Right ventricle myocardium inferior (tissue), 1 donor: ENCODE results near the gene SCYL1. TPM values are rescaled to one million over a fixed set of nuclear protein-coding genes. Genes with fewer than 3 reads are reported as not detected.

ENCODE experiments used
- ATAC-seq: fragments of 200-7000 bp; cut with Tn5 transposase; one replicate; pipeline ENCODE4 v1.9.1; 2020; ENCODE audit warnings: mild to moderate bottlenecking, moderate library complexity
- DNase-seq: peaks from one replicate; pipeline ENCODE4 v3.0.0; 2021; ENCODE audit errors: missing footprints
- intact Hi-C: fragments of 100-400 bp; cut with DNase I; formaldehyde crosslinking; loops from one replicate; pipeline ENCODE4 v1.11.0; 2022
- long read RNA-seq: library from polyadenylated mRNA; unstranded; transcript quantifications from one replicate; pipeline ENCODE4 v2.0.0, GENCODE V29; 2021
- total RNA-seq: library from RNA; stranded (reverse); fragmentation: NEBNext Ultra II Directional; extraction: Animal tissue kit (Norgen Biotek cat#: 25700); gene quantifications from one replicate; pipeline ENCODE4 v1.2.1, GENCODE V29; 2021
- donor health status: DM: no; HTN: yes; CAD: no; lungs with severe emphysema.

SCYL1 gene
- total RNA-seq, result 55.6 TPM
- long read RNA-seq, transcript SCYL1-203 (18 exons, 2,583 nt), result minor isoform, 16 of 72 reads
- long read RNA-seq, transcript SCYL1-201 (18 exons, 2,642 nt), result major isoform, 28 of 72 reads
- long read RNA-seq, partial matches to known transcripts, result 11 of 72 reads
- long read RNA-seq, other reads (novel, unspliced or antisense), result 16 of 72 reads

DNA sequence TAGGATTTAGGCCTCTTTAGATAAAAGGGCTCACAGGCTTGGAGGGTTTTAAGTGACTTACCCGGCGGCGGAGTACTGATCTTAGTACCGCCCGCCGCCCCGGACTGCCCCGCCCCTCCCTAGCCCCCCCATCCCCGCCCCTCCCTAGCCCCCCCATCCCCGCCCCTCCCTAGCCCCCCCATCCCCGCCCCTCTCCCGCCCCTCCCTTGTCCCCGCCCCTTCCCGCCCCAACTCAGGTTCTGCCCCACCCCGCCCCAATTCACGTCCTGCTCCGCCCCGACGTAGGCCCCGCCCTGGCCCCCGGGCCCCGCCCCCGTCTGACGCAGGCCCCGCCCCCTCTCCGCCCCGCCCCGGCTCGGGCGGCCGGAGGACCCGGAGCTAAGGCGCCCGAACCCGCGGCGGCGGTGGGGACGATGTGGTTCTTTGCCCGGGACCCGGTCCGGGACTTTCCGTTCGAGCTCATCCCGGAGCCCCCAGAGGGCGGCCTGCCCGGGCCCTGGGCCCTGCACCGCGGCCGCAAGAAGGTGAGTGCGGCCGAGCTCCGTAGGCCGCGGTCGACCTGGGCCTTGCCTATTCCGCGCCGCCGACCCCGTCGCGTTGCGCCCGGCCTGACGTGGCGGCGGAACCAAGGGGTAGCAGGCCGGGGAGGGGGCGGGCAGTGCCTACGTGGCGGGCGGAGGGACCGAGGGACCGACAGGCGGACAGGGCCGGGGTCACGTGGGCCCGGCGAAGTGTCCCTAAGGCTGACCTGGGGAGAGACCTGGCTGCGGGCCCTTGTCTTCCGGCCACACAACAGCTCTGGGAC lies at the start of gene SCYL1:
SCYL1 (plus strand) TSS at position 343 of the 805 bp plus-strand sequence; CDS start at position 414, 71 bp downstream.
- DNase-seq (peak; percentile 91), ATAC-seq (peak; percentile 93)
- intact Hi-C loops, result no loop called here

DNA sequence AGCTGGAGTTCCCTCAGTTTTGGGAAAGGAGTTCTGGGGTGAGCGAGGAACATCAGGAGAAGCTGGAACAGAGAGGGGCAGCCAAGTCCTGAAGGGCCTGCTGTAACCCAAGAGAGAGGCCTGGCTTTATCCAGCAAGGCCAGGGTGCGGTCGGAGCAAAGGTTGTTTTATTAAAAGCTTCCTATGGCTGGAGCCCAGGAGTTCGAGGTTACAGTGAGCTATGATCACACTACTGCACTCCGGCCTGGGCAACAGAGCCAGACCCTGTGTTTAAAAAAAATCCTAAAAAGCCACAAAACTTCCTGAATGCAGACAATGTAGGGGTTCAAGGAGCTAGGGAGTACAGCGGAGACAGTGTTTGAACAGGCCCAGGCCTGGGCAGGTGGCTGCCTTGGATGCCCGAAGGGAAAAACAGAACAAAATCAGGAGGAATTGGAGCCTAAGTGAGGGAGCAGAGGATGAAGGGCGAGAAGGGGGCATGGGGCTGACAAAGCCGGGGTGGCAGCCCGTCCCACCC lies 48.2 kb upstream of the SCYL1 start:
- intact Hi-C loops, result loop anchor here (1.0 kb wide), 1 partner anchor 21 kb away; no protein-coding TSS in a partner anchor
- DNase-seq, result no peak
- ATAC-seq, result no peak

DNA sequence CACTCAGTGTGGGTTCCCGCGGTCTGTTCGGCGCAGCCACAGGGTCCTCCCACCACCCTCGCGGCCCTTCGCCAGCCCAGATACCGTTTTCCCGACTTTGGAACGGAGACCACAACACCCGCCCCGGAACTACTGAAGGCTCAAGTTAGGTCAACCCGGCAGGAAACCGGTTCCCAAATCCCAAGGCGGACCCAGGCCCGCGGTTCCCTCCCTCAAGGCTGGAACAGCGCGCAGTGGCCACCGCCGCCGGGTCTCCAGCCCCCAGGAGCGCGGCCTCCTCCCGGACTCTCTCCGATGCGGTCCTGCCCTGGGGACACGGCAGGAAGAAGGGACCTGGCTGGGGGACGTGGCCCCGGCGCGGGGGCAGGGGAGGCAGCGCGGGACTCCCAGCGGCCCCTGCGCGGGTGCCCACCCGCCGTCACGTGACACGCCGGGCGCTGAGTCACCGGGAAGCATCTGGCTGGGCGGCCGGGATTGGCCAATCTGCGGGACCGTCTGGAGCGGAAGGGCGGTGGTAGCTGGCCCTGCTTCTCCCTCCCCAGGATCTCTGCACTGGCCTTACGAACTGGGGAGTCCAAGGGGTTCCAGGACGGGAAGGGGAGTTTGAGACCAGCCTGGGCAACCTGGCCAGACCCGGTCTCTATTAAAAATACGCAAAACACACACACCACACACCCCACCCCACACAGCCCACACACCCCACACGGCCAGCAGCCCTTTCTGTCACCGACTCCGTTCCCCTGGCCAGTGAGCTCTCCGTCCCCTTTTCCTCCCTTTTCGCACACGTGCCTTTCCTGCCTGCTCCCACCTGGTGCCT lies 47.5 kb upstream of the SCYL1 start:
- peak; percentile 88 for ATAC-seq
- intact Hi-C loops, result loop anchor here (1.0 kb wide), 1 partner anchor 20 kb away; no protein-coding TSS in a partner anchor
- DNase-seq, result peak; percentile 99

DNA sequence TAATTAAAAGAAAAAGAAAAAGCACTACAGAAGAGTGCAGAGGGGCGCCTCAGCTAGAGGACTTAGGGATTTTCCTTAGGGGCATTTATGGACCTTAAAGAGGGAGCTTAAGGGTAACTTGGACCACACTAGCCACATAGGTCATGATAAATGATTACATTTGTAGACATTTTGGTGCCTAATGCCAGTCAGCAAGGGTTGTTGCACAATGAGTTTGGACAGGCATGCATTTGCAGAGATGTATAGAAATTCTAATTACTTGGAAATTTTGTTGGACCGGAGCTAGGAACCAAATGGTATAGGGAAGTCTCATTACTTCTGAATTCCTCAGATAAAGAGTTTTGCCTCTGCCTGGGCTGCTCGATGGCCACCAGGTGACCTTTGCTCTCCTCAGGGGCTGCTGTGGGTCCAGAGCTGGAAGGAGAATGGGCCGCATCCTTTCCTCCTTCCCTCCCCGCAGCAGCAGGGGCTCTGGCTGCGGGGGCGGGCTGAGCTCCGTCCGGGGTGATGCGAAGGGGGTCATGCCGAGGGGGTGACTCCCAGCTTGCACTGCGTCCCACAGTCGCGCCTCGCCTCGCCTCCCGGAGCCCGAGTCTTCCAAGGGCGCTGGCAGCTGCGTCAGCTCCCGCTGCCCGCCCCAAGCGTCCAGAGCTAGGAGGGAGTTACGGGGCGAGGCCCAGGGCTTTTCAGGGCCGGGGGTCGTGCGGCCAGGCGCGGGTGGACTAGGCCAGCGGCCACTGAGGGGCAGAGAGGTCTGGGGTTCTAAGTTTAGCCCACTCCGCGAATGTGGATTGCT lies 46.3 kb upstream of the SCYL1 start:
- peak; percentile 83 for DNase-seq
- ATAC-seq, result peak; percentile 26

DNA sequence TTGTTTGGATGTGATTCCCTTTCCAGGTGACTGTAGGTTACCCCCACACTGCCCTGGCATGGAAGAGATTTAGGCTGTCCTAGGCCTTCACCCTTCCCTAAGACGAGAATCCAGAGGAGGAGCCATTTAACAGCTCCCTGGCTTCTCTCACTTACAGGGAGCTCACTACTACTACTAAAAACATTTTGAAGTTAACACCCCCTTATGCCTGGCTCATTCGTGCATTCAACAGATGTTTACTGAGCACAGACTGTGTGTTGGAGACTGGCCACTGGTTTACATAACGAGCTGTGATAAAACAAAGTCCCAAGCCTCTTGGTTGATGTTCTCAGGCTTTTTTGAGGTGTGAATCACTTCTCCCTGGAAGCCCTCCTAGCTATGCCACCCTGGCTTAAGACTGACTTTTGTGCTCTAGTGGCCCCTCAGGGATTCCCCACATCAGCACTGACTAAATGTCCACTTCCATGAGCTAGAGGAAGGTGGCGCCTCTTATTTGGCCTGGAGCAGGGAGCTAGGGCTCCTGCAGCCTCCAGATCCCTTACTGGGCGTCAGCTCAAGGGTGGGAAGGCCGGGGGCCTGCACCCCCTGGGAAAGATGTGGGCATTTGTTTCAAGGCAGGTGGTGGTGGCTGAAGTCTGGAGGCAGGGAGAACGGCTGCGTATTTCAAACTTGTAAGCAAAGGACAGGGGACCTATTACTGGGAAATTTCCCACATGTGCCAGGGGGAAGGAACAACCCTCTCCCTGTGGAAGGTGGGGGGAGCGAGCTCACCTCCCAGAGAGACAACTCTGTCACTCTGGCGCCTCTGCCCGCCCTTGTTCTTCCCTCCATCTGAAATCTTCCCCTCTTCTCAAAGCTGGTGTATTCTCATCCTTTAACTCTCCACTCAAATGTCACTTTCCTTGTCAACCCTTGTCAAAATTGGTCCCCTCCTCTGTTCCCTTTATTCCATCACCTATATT lies 45.4 kb upstream of the SCYL1 start:
- ATAC-seq (peak; percentile 66), DNase-seq (no peak)
- intact Hi-C loops, result no loop called here

More for the DNA sequence above, 46.3 kb upstream of the SCYL1 start:
- intact Hi-C loops, result no loop called here

DNA sequence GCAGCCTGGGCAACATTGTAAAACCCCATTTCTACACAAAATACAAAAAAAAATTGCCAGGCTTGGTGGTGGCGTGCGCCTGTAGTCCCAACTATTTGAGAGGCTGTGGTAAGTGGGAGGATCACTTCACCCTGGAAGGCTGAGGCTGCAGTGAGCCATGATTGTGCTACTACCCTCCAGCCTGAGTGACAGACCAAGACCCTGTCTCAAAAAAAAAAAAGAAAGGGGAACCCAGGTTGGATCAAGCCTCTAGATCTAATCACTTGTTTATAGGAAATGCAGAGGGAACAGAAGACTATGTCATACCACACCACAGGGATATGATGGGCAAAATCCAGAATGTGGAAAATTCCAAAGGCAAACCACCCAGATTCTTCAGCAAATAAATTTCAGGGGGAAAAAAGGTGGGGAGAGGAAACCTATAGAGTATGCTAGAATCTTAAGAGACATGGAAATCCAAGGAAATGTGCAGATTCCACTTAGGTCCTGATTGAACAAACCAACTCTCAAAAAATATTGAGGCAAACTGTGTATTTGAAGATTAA lies 42.5 kb upstream of the SCYL1 start:
- DNase-seq (no peak), ATAC-seq (no peak)
- intact Hi-C loops, result no loop called here

DNA sequence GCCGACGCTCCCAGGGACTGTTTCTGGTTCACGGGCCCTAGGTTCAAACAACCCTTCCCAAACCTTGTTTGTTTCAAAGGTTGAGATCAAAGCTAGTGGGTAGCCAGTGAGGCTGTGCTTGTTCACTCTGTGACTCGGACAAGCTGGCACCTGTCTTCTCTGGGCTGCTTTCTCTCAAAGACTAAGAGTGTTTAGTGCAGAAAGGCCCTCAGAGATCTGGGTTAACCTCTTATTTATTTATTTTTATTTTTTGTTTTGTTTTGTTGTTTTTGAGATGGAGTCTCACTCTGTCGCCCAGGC lies 39.0 kb upstream of the SCYL1 start:
- DNase-seq (no peak), ATAC-seq (no peak)
- intact Hi-C loops, result no loop called here

DNA sequence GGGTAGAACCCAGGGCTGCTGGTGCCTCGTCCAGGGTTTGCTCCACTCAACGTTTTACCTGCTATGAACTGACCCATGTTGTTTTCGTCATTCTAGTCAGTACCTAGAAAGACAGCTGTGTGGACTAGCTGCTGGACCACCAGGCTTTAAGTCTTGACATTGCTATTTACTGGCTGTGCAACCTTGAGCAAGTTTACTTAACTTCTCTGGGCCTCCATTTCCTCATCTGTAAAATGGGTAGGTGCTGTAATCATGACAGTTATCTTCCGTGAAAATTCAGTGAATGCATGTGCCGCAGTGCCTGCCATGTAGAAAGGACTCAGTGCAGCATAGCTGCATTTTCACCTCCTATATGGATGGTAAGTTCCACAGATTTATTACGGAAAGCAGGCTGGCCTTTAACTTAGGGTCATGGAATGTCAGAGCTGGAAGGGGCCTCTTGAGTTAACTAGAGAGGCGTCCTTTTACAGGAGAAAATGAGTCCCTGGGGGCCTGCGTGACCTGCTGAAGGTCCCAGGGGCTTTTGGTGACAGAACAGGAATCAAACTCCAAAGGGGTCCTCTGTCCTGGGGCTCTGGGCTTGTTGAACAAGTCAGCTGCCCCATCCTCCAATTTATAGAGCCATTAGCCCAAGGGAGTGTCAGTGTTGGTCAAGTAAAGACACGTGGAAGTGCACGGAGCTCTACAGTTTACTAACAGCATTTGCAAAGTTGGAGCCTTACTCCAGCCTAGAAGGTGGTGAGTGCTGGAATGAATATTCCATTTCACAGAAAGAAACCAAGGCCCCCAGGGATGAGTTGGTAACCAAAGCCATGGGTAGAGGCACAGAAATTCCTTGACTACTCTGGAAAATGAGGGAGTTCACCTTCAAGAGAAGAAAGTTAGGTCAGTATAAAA lies 38.1 kb upstream of the SCYL1 start:
- ATAC-seq, result no peak
- DNase-seq, result no peak
- intact Hi-C loops, result no loop called here

DNA sequence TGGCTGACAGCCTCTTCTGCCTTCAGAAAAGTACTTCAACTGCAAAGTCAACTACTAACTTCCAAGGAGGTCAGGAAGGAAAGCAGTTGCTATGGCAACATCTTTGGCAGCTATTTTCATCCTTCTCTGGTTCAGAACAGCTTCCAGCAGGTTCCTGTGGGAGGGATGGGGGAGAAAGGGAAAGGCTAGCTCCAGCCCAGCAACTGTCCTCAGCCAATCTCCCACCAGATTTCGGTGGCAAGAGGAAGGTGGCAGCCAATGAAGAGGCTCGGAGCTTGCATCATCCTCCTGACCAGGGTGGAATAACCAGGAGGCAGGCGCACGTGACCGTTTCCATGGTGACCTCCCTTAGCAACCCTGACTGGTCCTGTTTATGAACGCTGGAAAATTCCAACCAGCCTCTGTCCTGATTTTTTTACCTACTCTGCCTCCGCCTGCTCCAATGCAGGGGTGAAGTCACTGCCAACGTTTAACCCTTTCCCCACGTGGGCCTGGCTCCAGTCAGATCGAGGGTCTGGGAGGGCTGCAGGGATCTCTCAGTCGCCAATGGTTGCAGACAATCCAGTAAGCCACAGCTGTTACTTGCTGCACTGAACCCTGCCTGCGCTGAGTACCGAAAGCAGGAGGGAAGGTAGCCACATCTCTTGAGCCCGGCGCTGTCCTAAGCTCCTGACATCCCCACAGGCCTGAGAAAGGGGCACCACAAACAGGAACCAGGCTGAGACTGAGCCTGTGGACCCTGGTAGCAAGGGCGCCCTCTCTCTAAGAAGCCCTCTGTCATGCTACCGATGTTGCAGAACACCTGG lies 37.2 kb upstream of the SCYL1 start:
- intact Hi-C loops, result no loop called here
- peak; percentile 86 for ATAC-seq
- DNase-seq, result peak; percentile 99

DNA sequence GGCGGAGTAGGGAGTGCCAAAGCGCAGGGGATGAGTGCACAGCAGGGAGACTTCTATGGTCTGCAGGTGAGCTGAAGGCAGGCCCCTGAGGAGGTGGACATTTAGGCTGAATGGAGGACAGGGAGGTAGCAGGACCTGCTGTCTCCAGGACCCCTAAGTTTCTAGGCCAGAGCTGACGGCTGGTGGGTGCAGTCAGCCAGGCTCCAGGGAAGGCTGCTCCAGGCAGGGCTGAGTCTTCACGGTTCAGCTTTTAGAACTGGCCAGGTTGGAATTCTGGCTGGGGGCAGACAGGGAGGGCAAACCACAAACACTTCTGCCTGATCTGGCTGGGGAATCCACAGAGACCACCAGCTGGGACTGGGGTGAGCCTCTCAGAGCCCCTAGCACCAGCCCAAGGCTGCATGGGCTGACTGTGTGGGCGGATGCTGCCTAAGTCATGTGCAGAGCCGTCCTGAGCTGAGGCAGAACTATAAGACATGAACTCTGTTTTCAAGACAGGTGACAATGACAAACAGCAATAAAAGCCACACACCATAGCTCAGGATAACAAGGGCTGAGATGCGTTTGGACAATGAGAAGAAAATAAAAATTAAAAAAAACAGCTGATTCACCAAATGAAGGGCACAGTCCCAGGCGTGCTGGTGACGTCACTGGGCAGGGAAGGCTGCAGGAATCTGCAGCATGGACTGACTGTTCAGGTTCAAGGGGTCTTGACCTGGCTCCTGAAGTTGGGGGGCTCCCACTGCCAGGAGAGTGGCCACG lies 36.4 kb upstream of the SCYL1 start:
- DNase-seq, result no peak
- intact Hi-C loops, result no loop called here
- no peak for ATAC-seq

DNA sequence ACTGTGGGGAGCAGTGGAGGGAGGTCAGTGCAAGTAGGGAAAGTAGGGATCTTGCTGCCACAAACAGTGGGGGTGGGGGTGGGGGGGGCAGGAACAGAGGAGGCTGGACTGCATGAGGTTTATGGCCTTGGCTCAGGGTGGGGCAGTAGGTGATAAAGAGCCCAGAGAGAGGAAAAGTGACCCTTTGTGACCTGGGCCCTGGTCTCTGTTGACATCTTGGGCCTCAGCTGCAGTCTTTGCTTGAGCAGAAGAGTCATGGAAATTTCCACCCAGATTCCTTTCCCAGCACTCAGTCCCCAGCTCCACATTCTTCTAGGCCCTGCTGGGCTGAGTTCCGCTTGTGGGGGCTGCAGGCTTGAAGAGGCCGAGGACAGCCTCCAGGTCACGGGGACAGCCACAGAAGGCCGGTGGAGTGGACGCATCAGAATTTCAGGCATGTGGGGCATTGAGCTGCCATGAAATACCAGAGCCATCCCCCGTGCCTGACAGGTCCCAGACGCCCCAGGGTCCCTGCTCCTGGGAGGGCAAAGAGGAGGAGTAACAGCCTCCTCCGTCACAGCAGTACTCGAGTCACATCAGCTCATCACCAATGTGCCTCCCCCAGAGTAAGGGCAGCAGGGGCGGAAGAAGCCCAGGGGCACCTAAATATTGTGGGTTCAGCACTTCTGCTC lies 35.7 kb upstream of the SCYL1 start:
- DNase-seq, result no peak
- peak; percentile 29 for ATAC-seq
- intact Hi-C loops, result no loop called here

DNA sequence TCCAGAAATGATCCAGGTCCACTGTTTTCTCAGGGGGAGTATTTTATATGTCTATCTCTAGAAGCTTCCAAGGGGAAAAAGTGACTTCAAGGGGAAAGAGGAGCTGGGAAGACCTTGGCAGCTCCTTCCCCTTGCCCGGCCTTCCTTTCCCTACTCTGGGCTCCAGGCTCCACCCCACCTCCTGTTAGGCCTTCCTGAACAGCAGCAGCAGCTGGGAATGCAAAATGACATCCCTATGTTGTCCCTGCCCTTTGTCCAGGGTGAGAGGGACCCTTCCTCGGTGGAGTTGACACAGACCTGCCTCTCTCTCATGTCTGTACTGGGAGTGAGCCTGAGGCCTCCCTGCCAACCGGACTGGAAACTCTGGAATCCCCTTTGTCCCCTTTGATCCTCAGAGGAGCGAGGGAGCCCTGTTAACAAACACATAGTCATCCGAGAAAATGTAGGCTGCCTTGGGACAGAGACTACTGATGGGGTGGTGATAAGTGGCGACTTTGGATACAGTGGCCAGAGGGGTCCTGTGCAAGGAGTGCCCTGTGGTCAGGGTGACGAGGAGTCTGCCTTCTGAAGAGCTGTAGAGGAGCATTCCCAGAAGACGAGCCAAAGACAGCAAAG lies 35.1 kb upstream of the SCYL1 start:
- DNase-seq (no peak), ATAC-seq (no peak)

DNA sequence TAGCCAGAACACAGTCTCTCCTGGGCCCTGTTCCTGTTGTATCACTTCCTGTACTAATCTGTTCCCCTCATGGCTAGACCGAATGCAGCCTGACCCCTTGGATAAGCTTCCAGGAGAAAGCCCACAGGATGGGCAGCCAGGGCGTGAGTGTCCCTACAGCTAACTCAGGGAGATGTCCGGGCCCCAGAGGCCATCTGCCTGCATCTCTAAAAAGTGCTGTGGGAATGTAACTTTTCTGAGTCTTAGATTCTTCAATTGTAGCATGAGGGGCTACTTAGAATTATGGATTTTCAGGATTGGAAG lies 33.8 kb upstream of the SCYL1 start:
- no peak for DNase-seq
- intact Hi-C loops, result no loop called here
- ATAC-seq, result no peak

More for the DNA sequence above, 35.1 kb upstream of the SCYL1 start:
- intact Hi-C loops, result no loop called here
